AG08395 (cell line): ENCODE results near the gene PPP1R27.
A peak's percentile ranks its signal among the peaks of the same experiment; 100 is the strongest.

Source experiments
- DNase-seq: peaks from one replicate; pipeline ENCODE4 v3.0.0; 2012; ENCODE audit warnings: mixed read lengths, low spot score

PPP1R27 gene

GRCh38 chr17:81804559-81805399 lies 30.1 kb downstream of the PPP1R27 start:
- DNase-seq = no peak

GRCh38 chr17:81803728-81804558 lies 30.9 kb downstream of the PPP1R27 start, which contains the start of gene GCGR:
Gene GCGR (plus strand): TSS chr17:81804150. CDS start chr17:81809019, 4,869 bp downstream.
- DNase-seq = no peak

GRCh38 chr17:81802856-81803643 lies 31.8 kb downstream of the PPP1R27 start:
- DNase-seq = no peak

GRCh38 chr17:81802048-81802758 lies 32.6 kb downstream of the PPP1R27 start:
- no peak for DNase-seq

GRCh38 chr17:81801327-81801726 lies 33.5 kb downstream of the PPP1R27 start:
- no peak for DNase-seq

DNA sequence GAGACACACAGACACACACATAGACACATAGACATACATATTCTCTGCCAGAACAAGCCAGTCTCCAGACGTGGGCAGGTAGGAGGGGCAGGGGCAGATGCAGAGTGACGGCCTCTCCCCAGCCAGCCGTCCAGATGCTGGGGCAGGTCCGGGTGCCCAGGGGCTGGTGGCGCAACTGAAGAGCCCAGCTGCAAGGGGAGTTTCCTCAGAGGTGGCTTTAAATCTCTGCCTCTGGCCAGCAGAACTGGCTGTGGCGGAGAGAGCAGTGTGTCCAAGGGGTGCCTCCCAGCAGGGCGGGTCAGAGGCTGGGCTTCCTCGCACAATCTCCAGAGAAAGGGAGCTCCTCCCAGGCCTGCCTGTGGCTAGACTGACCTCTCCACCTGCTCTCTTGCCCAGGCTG lies 40.3 kb downstream of the PPP1R27 start:
- peak; percentile 28 for DNase-seq

- DNase-seq = no peak
Observed at GRCh38 chr17:81794074-81794476, 40.8 kb downstream of the PPP1R27 start.

GRCh38 chr17:81792675-81793615 lies 41.9 kb downstream of the PPP1R27 start:
- DNase-seq = no peak
